MV-4-11 (cell line): ENCODE data around the gene PHAF1.

Source experiments
- DNase-seq: peaks from one replicate; lab custom pipeline; 2025; lab: John Stamatoyannopoulos, UW

The PHAF1 gene

GRCh38 chr16:67163164-67163998 lies 53.6 kb downstream of the PHAF1 start:
- no peak for DNase-seq

GRCh38 chr16:67163999-67164558 lies 54.3 kb downstream of the PHAF1 start:
- DNase-seq, result no peak

GRCh38 chr16:67164599-67165061 lies 54.9 kb downstream of the PHAF1 start, which contains the start of gene HSF4:
Gene HSF4 (plus strand): TSS chr16:67164745. CDS start chr16:67164812, 67 bp downstream.
- no peak for DNase-seq

- no peak for DNase-seq
Measured at GRCh38 chr16:67165121-67166078, 55.7 kb downstream of the PHAF1 start.

DNA sequence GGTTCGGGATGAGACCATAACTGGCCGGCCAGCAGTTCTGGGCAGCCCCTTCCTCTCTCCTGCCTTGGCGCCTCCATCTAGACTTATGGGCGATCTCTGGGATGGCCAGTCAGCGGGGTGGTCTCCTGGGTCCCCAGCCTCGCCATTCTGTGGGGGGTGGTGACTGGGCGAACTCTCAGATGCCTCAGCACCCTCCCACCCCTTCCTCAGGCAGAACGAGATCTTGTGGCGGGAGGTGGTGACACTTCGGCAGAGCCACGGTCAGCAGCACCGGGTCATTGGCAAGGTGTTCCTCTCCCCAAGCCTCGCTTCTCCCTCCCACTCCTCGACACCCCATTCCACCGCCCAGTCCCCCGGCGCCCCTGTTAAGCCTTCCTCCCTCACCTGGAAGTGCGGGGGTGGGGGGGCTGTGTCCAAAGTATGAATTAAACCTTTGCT lies 56.4 kb downstream of the PHAF1 start:
- DNase-seq, result no peak

DNA sequence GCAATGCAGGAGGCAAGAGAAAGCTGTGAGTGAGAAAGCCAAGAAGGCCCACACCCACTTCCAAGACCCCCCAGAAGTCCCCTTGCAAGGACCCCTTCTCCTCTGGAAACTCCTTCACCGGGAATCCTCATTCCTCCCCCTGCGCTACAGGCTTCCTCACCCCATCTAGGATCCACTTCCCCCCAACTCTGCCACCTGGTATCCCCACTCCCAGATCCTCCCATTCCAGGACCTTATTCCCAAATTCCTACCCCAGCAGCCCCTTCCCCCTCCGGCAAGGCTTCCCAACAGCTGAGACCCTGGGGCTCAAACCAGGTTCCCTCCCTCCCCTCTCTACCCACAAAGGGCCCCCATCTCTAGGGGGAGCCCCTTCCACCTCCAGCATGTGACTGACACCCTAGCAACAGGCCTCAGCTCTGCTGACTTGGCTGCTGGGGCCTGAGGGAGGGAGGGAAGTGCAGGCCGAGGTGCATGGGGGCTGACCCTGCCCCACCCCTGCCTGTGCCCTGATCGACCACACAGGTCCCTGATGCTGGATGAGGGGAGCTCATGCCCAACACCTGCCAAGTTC lies 56.9 kb downstream of the PHAF1 start:
- no peak for DNase-seq

DNA sequence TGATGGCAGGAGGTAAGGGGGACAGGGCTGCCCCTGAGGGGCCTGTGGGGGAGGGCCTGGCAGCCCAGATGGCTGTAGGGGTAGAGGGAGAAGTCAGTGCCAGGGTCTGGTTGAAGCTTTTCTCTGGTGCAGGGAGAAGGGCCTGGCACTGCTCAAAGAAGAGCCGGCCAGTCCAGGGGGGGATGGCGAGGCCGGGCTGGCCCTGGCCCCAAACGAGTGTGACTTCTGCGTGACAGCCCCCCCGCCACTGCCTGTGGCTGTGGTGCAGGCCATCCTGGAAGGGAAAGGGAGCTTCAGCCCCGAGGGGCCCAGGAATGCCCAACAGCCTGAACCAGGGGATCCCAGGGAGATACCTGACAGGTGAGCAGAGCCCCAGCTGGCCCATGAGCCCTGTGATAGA lies 57.8 kb downstream of the PHAF1 start:
- DNase-seq, result no peak

DNA sequence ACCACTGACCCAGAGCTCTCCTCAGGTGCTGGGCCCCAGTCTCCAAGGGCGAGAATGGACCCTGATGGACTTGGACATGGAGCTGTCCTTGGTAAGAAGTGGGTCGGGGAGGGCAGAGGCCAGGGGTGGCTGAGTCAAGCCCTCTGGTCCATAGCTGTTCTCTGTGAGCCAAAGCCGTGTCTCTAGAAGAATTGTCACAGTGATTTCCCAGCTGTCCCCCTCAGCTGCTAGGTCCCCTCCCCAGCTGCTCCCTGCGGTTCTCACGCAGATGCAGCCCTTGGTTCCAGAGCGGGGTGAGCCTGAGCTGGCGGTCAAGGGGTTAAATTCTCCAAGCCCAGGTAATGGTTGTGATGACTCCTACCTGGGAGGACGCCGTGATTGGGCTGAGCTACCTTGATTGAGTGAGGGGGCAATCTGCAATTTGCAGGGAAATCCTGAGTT lies 59.3 kb downstream of the PHAF1 start:
- no peak for DNase-seq

DNA sequence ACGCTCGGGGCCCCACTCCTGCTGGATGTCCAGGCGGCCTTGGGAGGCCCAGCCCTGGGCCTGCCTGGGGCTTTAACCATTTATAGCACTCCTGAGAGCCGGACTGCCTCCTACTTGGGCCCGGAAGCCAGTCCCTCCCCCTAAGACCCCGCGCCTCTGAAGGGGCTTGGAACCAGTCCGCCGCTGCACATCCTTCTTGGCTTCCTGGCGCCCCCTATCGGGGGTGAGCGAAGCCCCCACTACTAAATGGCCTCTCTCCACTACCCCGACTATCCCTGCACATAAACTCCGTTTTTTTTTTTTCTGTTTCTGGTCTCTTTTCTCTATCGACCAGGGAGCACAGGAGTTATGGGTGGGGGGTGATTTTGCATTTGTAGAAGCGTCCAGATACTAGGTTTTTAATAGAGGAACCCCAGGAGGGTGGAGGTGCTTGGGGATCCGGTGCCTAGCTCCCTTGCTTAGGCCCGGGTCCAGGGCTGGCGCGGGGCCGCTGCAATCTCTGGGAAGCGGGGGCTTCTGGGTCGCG lies 60.0 kb downstream of the PHAF1 start:
- no peak for DNase-seq

- no peak for DNase-seq
Measured at GRCh38 chr16:67170168-67170948, 60.6 kb downstream of the PHAF1 start, which contains the start of gene NOL3. Gene NOL3 (plus strand): TSS chr16:67170538.

GRCh38 chr16:67170949-67171649 lies 61.4 kb downstream of the PHAF1 start:
- DNase-seq, result no peak

DNA sequence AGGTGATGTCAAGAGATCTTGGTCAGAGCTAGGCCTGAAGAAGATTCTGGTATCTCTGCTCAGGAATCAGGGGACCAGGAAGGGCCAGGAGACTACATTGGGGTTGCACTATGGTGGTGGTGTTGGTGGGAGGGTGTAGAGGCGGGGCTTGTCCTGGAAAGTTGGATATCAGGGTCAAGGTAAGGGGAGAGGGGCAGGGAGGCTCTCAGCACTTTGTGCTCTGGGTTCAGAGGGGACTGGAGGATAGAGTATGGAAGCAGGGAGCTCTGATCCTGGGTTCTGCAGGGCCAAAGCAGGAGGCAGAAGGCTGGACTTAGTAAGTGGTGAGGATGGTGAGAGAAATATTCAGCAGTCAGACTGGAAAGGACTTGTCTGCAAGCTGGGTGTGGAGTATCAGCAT lies 63.6 kb downstream of the PHAF1 start:
- no peak for DNase-seq

DNA sequence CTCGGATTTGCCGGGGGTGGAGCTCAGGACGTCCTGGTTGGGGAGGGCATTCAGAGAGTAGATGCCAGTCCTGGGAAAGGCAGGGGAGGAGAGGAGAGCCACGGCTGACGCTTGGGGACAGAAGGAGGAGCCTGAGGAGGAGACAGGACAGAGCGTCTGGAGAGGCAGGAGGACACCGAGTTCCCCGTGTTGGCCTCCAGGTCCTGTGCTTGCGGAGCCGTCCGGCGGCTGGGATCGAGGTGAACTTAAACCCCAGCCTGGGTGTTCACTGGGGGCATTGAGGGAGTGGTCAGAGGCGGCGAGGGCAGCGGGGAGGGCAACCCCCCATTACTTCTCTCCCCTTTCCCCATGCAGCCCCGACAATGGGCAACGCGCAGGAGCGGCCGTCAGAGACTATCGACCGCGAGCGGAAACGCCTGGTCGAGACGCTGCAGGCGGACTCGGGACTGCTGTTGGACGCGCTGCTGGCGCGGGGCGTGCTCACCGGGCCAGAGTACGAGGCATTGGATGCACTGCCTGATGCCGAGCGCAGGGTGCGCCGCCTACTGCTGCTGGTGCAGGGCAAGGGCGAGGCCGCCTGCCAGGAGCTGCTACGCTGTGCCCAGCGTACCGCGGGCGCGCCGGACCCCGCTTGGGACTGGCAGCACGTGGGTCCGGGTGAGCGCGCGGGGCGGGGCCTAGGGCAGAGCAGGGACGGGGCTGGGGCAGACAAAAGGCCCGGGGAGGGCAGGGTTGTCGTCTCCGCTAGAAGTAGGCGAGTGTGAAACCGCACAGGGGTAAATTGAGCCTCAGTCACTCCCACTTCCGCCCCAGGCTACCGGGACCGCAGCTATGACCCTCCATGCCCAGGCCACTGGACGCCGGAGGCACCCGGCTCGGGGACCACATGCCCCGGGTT lies 64.3 kb downstream of the PHAF1 start:
- peak; percentile 34 for DNase-seq

DNA sequence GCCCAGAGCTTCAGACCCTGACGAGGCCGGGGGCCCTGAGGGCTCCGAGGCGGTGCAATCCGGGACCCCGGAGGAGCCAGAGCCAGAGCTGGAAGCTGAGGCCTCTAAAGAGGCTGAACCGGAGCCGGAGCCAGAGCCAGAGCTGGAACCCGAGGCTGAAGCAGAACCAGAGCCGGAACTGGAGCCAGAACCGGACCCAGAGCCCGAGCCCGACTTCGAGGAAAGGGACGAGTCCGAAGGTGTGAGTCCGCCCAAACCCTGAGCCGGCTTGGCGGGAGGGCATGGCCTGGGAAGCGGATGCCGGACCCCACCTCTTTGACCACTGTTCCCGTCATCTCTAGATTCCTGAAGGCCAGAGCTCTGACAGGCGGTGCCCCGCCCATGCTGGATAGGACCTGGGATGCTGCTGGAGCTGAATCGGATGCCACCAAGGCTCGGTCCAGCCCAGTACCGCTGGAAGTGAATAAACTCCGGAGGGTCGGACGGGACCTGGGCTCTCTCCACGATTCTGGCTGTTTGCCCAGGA lies 65.0 kb downstream of the PHAF1 start:
- no peak for DNase-seq

DNA sequence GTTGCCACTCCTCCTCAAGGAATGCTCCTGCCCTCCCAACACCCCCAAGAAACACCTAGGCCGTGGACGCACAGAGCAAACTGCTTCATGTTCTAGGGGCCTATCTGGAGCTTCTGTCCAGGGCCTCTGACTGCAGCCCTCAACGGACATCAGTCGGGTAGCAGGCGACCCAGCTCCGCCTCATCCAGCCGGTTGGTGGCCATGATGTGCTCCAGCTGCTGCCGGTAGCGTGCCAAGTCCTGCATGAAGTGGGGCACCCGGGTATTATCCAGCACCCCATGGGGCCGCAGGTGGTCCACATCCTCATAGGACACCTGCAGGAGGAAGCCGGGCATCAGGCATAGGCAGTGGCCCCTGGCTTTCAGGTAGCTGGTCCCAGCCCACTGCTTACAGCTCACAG lies 66.9 kb downstream of the PHAF1 start:
- no peak for DNase-seq

- peak; percentile 30 for DNase-seq
Measured at GRCh38 chr16:67177743-67178699, 68.3 kb downstream of the PHAF1 start.

DNA sequence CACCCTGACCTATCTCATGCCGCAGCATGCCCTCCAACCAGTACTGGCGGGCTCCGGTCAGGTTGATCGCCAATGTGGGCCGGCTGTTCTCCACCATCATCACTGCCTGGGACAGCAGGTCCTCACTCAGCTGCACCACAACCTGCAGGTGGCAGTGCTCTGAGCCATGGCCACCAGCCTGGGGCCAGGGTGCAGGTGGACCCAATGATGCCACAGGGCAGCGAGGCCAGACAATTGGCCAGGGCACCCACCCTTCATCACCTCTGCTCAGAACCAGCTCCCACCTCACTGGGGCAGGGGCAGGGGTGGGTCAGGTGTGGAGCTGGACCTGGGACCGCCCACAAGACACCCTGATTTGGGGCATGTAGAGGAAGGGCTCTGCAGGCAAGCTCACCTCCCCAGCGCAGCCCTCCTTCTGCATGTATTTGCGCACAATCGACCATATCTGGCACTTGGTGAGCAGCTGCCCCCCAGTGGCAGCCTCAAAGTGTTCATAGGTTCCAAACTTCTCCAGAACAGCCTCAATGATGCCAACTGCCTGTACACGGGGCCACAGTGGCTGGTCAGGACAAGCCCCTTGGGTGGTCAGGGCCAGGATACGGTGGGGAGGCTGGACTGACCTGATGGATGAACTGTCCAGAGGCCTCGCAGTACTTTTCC lies 69.8 kb downstream of the PHAF1 start:
- peak; percentile 13 for DNase-seq
